Activated CD8-positive, alpha-beta memory T cell treated with anti-CD3 and anti-CD28 coated beads, Interleukin-2, amount 50 U/mL, for 1 hour (primary cell): ENCODE data around the gene RFXANK.

ENCODE experiments used
- DNase-seq: peaks from one replicate; pipeline ENCODE4 v3.0.0-alpha.2; 2020; ENCODE audit errors: extremely low read depth

Gene RFXANK

DNA sequence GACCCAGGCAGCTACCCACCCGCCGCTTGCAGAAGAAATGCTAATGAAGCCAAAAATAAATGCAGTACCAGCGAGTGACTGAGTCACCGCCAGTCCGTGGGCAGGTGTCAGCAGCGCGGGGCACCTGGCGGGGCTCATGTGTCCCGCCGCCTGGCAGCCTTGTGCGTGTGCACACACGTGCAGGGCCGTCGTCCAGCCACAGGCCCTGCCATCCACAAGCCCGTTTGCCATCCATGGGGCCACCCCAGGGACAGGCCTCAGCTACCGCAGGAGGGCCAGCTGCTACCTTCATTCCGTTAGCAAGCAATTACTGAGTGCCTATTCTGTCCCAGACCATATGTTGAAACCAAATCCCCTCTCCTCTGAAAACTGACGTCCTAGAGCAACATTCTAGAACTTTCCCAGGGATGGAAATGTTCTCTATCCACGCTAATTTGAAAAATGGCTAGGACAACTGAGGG, 40.2 kb downstream of the RFXANK start:
- DNase-seq, result no peak

DNA sequence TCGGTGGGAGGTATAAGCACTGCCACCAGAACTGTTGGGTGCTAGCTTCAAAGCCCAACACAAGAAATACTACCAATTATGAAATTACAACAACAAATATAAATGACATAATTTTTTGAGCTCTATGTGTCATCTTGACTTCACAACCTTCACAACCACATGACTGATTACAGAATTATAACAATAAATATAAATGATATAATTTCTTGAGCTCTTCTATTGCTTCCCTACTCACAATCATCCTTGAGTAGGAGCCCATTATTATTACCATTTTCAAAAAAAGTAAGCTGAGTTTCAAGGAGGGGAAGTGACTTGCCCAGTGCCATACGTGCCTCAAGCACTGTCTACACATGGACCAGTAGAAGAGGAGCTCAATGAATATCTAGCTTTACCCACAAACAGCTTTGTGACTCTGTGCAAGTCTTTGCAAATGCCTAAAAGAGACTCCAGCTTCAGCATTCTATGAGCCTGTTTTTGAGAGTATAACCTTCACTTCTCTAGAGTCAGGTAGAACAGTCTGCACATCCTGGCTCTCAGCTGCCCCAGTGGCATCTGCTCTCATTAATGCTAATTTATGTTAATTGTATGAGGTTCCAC, 42.3 kb downstream of the RFXANK start:
- DNase-seq, result no peak

DNA sequence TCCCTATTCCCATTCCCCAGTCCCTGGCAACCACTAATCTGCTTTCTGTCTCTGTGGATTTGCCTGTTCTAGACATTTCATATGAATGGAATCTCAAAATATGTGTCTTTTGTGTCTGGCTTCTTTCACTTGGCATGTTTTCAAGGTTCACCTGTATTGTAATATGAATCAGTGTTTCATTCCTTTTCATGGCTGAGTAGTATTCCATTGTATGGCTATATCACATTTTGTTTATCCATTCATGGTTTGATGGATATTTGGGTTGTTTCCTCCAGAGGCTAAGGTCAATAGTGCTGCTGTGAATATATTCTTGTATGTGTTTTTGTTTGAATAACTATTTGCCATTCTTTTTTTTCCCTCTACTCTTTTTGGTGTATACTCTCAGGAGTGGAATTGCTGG, 44.1 kb downstream of the RFXANK start:
- DNase-seq, result no peak

DNA sequence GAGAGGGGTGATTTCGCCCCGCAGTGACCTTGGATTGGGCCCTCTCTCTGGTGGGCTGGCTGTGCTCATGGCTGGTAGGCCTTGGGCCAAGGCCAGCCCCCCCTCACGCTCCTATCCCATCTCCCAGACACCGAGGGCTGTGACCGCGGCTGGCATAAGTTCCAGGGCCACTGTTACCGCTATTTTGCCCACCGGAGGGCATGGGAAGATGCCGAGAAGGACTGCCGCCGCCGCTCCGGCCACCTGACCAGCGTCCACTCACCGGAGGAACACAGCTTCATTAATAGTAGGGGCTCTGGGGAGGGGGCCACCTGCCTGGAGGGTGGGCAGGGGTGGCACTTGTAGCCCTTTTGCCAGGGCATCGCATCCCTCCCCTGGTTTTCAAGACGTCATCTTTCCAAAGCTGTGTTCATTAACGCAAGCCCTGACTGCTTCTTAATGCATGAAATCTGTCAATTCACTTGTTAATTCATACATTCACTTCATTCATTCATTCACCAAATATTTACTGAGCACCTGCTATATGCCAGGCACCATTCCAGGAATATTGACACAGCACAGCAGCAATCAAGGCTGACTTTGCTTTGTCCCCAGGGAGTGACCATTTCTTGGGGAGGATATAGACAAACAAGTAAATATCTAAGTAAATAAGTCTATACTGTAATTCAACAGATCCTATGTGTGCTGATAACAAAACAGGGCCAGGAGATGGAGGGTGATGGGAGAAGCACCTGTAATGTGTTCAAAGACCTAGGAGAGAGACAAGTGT, 46.3 kb downstream of the RFXANK start:
- no peak for DNase-seq

DNA sequence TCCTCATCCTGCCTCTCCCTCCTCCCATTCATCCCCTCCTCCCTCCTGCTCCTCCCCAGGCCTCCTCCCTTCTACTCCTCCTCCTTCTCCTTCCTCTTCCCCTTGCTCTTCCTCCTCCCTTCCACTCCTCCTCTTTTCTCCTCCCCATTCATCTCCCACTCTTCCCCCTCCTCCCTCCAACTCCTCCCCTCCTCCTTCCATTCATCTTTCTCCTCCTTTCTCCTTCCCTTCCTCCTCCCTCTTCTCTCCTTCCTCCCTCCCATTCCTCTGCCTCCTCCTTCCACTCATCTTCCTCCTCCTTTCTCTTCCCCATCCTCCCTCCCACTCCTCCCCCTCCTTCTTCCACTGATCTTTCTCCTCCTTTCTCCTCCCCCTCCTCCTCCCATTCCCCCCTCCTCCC, 47.6 kb downstream of the RFXANK start:
- no peak for DNase-seq

DNA sequence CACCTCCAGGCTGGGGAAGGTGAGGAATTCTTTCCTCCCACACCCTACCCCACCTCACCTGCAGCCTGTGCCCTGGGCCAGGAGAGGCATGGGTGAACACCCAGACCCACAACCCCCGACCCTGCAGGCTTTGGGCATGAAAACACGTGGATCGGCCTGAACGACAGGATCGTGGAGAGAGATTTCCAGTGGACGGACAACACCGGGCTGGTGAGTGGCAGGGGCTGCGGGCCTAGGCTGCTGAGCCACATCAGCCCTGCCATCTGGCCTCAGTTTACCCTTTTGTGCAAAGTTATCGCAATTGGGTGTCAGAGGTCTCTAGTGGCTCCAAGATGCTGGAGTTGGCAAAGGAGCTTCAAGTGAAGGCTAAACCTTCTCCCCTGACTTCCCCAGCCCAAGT, 48.4 kb downstream of the RFXANK start:
- DNase-seq, result no peak

DNA sequence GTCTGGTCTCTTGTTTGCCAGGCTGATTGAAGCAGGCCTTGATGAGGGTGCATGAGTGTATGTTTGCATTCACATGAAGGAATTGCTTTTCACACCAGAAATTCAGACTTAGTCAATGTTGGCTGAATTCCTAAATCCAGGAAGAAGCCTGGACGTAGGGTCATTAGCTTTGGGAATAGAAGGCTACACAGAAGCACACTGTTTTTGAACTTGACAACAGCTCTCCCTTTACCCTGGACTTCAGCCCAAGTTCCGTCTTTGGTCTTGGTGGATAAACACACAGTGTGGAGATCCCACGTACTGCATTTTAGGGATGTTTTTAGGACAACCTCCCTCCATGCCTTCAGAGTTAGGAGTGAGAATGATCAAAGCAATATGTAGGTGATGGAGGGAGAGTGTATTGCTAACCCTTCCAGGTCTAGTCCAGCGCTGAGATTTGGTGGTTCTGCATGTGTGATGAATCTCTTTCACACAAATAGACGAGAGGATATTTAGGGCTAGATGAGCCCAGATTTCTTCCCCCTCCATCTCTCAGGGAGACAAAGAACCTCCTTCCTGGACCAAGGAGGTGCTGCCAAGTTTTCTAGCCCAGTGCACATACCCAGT, 58.2 kb downstream of the RFXANK start:
- DNase-seq, result no peak
